ENCODE data around the gene MACROD2.

Gene MACROD2

GRCh38 chr20:16043931-16044330, 2048.6 kb downstream of the MACROD2 start:
- DNase-seq (ENCODE audit: low read depth, low spot score): no peak

- no peak for DNase-seq (ENCODE audit: low read depth, low spot score)
Observed at GRCh38 chr20:16048876-16049275, 2053.6 kb downstream of the MACROD2 start.

- no peak for DNase-seq (ENCODE audit: low read depth, low spot score)
Observed at GRCh38 chr20:16049529-16050093, 2054.3 kb downstream of the MACROD2 start.

- no peak for DNase-seq (ENCODE audit: low read depth, low spot score)
Observed at GRCh38 chr20:16050366-16050765, 2055.1 kb downstream of the MACROD2 start.

- no peak for DNase-seq (ENCODE audit: low read depth, low spot score)
Observed at GRCh38 chr20:16051968-16052367, 2056.7 kb downstream of the MACROD2 start.

GRCh38 chr20:16052456-16052855, 2057.1 kb downstream of the MACROD2 start:
- DNase-seq (ENCODE audit: low read depth, low spot score): no peak

GRCh38 chr20:16054985-16055384, 2059.7 kb downstream of the MACROD2 start:
- DNase-seq (ENCODE audit: low read depth, low spot score): no peak

- DNase-seq (ENCODE audit: low read depth, low spot score): no peak
Observed at GRCh38 chr20:16057651-16058050, 2062.3 kb downstream of the MACROD2 start.

- DNase-seq (ENCODE audit: low read depth, low spot score): no peak
Observed at GRCh38 chr20:16058268-16058667, 2063.0 kb downstream of the MACROD2 start.

GRCh38 chr20:16059841-16060240, 2064.5 kb downstream of the MACROD2 start:
- DNase-seq (ENCODE audit: low read depth, low spot score): no peak

GRCh38 chr20:16061351-16061750, 2066.0 kb downstream of the MACROD2 start:
- DNase-seq (ENCODE audit: low read depth, low spot score): no peak

- DNase-seq (ENCODE audit: low read depth, low spot score): no peak
Observed at GRCh38 chr20:16062661-16063581, 2067.6 kb downstream of the MACROD2 start.

- no peak for DNase-seq (ENCODE audit: low read depth, low spot score)
Observed at GRCh38 chr20:16063881-16064280, 2068.6 kb downstream of the MACROD2 start.

- DNase-seq (ENCODE audit: low read depth, low spot score): no peak
Observed at GRCh38 chr20:16064989-16065707, 2069.8 kb downstream of the MACROD2 start.

- DNase-seq (ENCODE audit: low read depth, low spot score): no peak
Observed at GRCh38 chr20:16066571-16066970, 2071.3 kb downstream of the MACROD2 start.

GRCh38 chr20:16069389-16070010, 2074.2 kb downstream of the MACROD2 start:
- DNase-seq (ENCODE audit: low read depth, low spot score): no peak

- DNase-seq (ENCODE audit: low read depth, low spot score): no peak
Observed at GRCh38 chr20:16072220-16072619, 2076.9 kb downstream of the MACROD2 start.

- DNase-seq (ENCODE audit: low read depth, low spot score): no peak
Observed at GRCh38 chr20:16078172-16078898, 2083.0 kb downstream of the MACROD2 start.

GRCh38 chr20:16081421-16081820, 2086.1 kb downstream of the MACROD2 start:
- DNase-seq (ENCODE audit: low read depth, low spot score): no peak

GRCh38 chr20:16082051-16082550, 2086.8 kb downstream of the MACROD2 start:
- DNase-seq (ENCODE audit: low read depth, low spot score): no peak

- DNase-seq (ENCODE audit: low read depth, low spot score): no peak
Observed at GRCh38 chr20:16083639-16084280, 2088.4 kb downstream of the MACROD2 start.
